HFFc6 (cell line): ENCODE data around the gene SLC36A3. TPM values are rescaled to one million over a fixed set of nuclear protein-coding genes. Genes with fewer than 3 reads are reported as not detected.

Experiments used
- DNase-seq: peaks from one replicate; pipeline ENCODE4 v3.0.0-alpha.2; 2018
- H3K27ac Mint-ChIP-seq: 2 replicates; pipeline ENCODE4 v1.8.0; 2020; ENCODE audit warnings: mild to moderate bottlenecking, mixed read lengths
- H3K27me3 Mint-ChIP-seq: 2 replicates; pipeline ENCODE4 v1.8.0; 2021; ENCODE audit warnings: mild to moderate bottlenecking, moderate library complexity, mixed read lengths; ENCODE audit not compliant: insufficient read depth
- H3K36me3 Mint-ChIP-seq: 2 replicates; pipeline ENCODE4 v1.8.0; 2021; ENCODE audit warnings: low read depth, mixed read lengths
- H3K4me1 Mint-ChIP-seq: 2 replicates; pipeline ENCODE4 v1.8.0; 2020; ENCODE audit warnings: low read depth, mixed read lengths
- H3K4me3 Mint-ChIP-seq: 2 replicates; pipeline ENCODE4 v1.8.0; 2020; ENCODE audit warnings: mild to moderate bottlenecking, moderate library complexity, mixed read lengths
- H3K9me3 Mint-ChIP-seq: 2 replicates; pipeline ENCODE4 v1.8.0; 2020; ENCODE audit warnings: mild to moderate bottlenecking, mixed read lengths
- total RNA-seq, 6 experiments: library from RNA; stranded (reverse); fragmentation: NEBNext Ultra II Directional; extraction: Animal tissue kit (Norgen Biotek cat#: 25700); gene quantifications; 2 replicates in 1 of 6; 3 replicates in 5 of 6; pipeline ENCODE4 v1.2.3, GENCODE V29; 2021
- TF ChIP-seq, protein P1 (sequence below): fragments of 200-600 bp; sonication (generic); IDR thresholded peaks from 2 replicates; pipeline ENCODE4 v1.5.0; 2021; ENCODE audit warnings: antibody characterized with exemption, mild to moderate bottlenecking

SLC36A3 gene
- total RNA-seq, 6 experiments from 2014 or later = not detected

DNA sequence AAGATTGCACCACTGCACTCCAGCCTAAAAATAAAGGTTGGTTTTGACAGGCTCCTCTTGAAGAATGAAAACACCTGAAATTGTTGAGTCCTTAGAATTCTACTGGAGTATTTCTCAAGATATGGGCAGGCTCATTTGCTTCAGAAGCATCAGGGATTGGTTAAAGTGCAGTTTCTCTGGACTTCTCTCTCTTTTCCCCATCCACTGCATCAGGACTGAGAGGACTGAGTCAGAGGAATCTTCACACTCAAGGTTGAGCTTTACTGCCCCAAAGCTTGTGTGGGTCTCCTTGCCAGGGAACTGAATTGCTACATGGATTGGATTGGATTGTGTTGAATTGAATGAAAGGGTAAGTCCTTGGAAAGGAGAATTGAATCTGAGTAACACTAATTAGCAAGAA lies 72.2 kb downstream of the SLC36A3 start:
- Mint-ChIP-seq H3K27me3 (peaks cover 30% of the 10 kb centered on the region), H3K27ac (no peak overlapping the region), H3K9me3 (no peaks in the 10 kb centered on the region), H3K36me3 (no peaks in the 10 kb centered on the region), H3K4me1 (no peaks in the 10 kb centered on the region), H3K4me3 (no peak overlapping the region)
- TF ChIP-seq, protein P1, sequence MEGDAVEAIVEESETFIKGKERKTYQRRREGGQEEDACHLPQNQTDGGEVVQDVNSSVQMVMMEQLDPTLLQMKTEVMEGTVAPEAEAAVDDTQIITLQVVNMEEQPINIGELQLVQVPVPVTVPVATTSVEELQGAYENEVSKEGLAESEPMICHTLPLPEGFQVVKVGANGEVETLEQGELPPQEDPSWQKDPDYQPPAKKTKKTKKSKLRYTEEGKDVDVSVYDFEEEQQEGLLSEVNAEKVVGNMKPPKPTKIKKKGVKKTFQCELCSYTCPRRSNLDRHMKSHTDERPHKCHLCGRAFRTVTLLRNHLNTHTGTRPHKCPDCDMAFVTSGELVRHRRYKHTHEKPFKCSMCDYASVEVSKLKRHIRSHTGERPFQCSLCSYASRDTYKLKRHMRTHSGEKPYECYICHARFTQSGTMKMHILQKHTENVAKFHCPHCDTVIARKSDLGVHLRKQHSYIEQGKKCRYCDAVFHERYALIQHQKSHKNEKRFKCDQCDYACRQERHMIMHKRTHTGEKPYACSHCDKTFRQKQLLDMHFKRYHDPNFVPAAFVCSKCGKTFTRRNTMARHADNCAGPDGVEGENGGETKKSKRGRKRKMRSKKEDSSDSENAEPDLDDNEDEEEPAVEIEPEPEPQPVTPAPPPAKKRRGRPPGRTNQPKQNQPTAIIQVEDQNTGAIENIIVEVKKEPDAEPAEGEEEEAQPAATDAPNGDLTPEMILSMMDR = no peak
- no peak for DNase-seq

DNA sequence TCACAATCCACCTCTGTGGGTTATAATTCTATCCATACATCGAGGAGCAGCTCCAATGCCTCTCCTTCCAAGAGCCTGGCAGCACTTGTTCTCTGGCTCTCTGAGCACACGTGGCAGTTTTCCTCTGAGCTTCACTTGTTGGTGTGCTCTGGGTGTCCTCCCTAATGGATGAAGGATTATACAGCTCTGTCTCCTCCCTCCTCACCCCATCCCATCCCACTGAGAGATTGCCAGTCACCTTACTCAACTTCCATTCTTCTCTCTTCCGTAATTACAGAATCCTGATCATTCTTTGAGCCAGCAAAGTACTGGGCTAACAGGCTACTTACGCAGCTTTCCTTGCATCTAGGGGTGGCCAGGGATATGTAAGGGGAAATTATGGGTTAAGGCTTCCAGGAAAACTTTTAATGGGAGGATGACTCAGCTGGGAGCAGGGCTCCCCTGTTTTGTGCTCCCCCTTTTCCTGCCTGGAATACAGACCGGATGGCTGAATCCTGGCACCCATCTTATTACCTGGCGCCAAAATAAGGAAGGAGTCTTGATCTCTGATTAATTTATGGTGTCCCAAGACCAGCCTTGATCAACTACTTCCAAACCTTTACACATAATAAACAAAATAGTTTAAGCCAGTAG lies 73.4 kb downstream of the SLC36A3 start:
- TF ChIP-seq, protein P1 = no peak
- DNase-seq = no peak
- H3K9me3 Mint-ChIP-seq = no peaks in the 10 kb centered on the region
- no peaks in the 10 kb centered on the region for H3K4me1 Mint-ChIP-seq
- no peak overlapping the region for H3K27ac Mint-ChIP-seq
- H3K4me3 Mint-ChIP-seq = no peak overlapping the region
- peaks cover 25% of the 10 kb centered on the region for H3K27me3 Mint-ChIP-seq
- no peaks in the 10 kb centered on the region for H3K36me3 Mint-ChIP-seq

DNA sequence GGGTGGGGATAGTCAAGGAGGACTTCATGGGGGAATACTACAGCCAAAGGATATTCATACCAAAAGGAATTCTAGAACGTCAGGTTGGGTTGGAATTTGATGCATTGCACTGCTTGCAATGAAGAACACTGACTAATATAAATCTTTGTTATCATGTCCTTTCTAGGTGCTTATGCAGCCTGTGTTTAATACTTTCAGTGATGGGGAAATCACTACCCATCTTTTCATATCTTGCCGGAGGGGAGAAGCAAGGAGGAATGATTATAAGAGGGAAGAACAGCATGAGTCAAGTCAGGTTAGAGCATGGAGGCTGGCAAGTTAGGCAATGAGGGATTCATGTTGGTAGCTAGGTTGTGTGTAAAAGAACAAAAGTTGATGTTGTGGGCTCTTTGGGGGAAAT lies 74.6 kb downstream of the SLC36A3 start:
- Mint-ChIP-seq H3K9me3 (no peaks in the 10 kb centered on the region), H3K27me3 (peaks cover 25% of the 10 kb centered on the region), H3K4me1 (0 out of 2 replicates have a peak, but pooled peaks cover 5% of the 10 kb centered on the region)

DNA sequence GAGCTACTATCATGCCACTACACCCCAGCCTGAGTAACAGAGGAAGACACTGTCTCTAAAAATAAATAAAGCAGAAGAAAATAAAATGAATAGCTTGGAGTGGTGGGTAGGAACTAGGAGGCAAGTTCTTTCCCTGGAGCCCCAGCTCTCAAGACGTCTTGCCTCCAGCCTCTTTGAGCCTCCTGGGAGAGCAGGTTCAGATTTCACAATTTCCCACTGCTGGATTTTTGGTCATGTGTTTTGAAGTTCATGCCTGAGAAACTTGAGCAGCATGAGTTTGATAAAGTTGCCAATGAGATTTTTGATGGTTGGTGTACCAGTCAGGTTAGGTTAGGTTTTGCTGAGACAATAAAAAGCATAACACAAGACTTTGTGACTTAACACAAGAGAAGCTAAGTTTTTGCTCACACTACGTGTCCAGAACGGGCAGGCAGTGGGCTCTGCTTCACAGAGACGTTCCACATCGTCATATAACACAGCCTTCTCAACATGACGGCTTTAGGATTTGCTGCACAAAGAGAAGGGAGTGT lies 75.6 kb downstream of the SLC36A3 start:
- no peak for DNase-seq
- peaks cover 23% of the 10 kb centered on the region for H3K27me3 Mint-ChIP-seq
- H3K4me1 Mint-ChIP-seq = 0 out of 2 replicates have a peak, but pooled peaks cover 5% of the 10 kb centered on the region
- no peaks in the 10 kb centered on the region for H3K36me3 Mint-ChIP-seq
- TF ChIP-seq, protein P1 = no peak
- no peak overlapping the region for H3K4me3 Mint-ChIP-seq
- no peaks in the 10 kb centered on the region for H3K9me3 Mint-ChIP-seq
- no peak overlapping the region for H3K27ac Mint-ChIP-seq

More for the DNA sequence above, 74.6 kb downstream of the SLC36A3 start:
- no peak for DNase-seq
- Mint-ChIP-seq H3K36me3 (no peaks in the 10 kb centered on the region), H3K4me3 (no peak overlapping the region), H3K27ac (no peak overlapping the region)
- TF ChIP-seq, protein P1 = no peak

Other genes starting within 250 kb of the SLC36A3 start
- gene TNIP1, start 222.7 kb downstream of the SLC36A3 start, total RNA-seq = 100 to 1,000 TPM in 1 of 6 experiments, 10 to 100 TPM in 5; 81.5 to 105 (median 89.5) TPM
- gene ANXA6, start 146.0 kb downstream of the SLC36A3 start, total RNA-seq = 100 to 1,000 TPM; 507 to 578 (median 546) TPM
- gene CCDC69, start 79.7 kb downstream of the SLC36A3 start, total RNA-seq = 1 to 10 TPM in 1 of 6 experiments, under 1 TPM in 5; 0.43 to 1.1 (median 0.71) TPM
- gene GM2A, start 50.6 kb downstream of the SLC36A3 start, total RNA-seq = 10 to 100 TPM; 26.0 to 34.8 (median 28.5) TPM
- not detected for gene SLC36A2, start 43.8 kb upstream of the SLC36A3 start, total RNA-seq
- gene SLC36A1, start 143.8 kb upstream of the SLC36A3 start, total RNA-seq = 10 to 100 TPM in 3 of 6 experiments, 1 to 10 TPM in 3; 9.2 to 13.1 (median 10.3) TPM